Fibroblast of gingiva (primary cell): ENCODE measurements around the gene CLTCL1.
"Not testable (repeated sequence)": the region's sequence is repeated elsewhere in the genome, so short reads cannot be mapped to it uniquely, and the experiment has no call there.

ENCODE experiments used
- DNase-seq: peaks from one replicate; pipeline ENCODE4 v3.0.0-alpha.2; 2011; ENCODE audit warnings: low read depth

The CLTCL1 gene

DNA sequence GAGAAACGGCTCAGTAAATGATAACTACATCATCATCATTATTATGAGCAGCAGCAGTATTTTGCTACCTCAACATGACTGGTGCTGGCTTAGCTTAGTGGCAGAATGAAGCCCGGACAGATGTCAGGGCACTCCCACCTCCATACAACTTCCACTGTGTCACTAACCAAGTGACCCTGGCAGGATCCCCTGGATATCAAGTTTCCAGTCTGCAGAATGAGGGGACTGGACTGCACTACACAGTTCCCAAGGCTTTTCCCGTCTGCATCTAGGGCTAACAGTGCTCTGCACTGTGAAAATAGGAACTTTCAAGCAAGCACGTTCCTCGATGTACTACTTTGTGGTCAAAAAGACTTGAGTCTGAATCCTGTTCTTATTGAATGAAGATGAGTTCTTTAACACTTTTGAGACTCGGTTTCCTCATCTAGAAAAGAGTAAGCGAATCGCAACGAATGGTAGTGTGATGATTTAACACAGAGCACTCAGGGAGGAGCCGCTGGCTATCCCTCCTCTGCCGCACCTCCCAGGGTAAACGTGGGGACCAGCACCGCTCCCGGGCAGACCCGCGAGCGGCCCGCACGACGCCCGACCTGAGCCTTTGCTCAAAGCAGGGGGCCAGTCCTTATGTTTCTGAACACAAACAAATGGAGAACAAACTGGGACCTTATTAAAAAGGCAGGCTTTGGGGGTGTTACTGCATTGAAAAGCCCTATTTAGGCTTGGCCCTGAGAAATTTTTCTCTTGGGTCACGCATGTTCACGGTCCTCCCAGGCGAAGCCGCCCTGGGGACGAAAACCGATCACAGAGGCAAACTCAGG lies 910 bp downstream of the CLTCL1 start:
- no peak for DNase-seq

DNA sequence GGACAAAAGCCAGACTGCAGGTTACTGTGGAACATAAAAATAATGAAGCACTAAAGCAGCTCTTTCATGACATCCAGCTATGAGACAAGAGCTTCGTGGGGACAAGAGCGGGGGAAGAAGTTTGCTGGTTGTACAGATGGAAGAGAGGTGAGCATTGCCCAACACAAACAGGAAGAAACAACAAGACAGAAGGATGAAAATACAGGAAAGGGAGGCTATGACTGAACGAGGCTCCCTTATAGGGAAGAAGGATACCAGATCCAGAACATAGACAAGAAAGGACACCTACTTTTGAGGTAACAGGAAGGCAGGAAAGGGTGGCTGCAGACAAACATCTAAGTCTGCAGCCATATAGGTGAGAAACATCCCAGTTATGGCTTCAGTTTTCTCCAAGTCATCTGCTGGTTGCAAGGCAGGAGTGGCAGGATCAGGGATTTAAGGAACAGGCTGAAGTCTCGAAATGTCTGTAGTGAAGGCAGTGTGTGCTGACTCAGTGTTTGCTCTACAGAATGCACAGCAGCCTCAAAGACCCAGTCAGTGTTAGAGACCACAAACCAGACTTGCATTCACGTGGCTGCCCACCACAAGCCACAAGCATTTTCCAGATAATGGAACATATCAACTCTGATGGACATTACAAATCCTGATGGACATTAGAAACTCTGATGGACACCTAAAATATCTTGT lies 1.9 kb downstream of the CLTCL1 start:
- no peak for DNase-seq

DNA sequence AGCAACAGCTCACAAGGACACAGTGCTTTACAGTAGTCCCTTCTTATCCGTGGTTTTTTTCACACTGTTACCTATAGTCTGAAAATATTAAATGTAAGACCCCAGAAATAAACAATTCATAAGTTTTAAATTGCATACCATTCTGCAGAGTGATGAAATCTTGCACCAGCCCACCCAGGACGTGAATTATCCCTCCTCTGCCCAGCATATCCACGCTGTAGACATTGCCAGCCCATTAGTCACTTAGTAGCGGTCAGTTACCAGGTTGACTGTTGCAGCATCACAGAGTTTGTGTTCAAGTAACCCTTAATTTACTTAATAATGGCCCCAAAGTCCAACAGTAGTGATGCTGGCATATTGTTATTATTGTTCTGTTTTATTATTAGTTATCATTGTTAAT lies 3.6 kb downstream of the CLTCL1 start:
- DNase-seq, result peak; percentile 71

DNA sequence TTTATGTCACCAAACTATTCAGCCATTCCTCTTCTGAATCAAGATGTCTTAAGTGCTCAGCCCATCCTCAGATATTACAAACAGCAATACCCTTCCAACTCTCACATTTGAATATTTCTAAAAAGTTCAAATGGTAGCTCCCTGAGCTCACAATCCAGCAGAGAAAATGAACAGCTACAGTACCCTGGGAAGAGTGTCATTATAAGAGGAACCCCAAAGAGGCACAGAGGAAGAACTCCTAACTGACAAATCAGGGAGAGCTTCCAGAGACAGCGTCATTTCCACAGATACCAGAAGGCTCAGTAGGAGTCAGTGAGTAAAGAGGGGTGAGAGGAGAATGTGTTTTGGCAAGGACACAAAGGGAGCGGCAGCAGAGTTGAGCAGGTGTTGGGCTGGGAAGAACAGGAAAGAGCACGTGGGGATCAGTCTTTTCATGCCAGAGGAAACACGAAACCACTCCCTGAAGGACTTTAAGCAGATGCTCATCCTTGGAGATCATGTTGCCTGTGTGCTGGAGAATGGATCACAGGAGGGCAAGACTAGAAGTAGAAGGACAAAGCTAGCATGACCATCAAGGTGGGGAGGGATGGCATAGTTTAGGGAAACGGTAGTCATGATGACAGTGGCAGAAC lies 4.3 kb downstream of the CLTCL1 start:
- no peak for DNase-seq

DNA sequence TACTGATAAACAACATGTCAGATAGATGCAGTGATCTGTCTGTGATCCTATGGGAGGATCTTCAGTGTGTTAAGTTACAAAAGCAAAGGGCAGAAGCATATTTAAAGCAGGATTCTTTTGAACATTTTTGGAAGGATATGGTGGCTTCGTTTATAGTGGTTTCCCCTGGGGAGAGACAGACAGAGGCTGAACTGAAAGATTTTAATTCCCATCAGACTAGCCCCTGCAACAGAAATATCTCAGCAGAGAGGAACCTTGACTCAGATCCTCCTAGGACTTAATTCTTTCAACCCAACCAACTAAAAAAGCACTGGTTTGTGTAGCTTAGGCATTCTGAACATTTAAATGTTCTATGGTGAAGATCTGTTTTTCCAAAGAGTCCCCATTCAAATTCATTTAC lies 5.7 kb downstream of the CLTCL1 start:
- DNase-seq, result peak; percentile 66

DNA sequence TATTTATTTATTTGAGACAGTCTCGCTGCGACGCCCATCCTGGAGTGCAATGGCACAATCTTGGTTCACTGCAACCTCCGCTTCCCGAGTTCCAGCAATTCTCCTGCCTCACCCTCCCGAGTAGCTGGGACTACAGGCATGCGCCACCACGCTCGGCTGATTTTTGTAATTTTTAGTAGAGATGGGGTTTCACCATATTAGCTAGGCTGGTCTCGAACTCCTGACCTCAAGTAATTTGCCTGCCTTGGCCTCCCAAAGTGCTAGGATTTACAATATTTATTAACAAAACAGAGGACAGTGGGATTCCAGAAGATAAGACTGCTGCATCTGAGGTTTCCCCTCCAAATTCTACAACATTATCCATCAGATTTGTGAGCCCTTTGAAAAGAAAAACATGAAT lies 12.4 kb downstream of the CLTCL1 start:
- not testable (repeated sequence) for DNase-seq

DNA sequence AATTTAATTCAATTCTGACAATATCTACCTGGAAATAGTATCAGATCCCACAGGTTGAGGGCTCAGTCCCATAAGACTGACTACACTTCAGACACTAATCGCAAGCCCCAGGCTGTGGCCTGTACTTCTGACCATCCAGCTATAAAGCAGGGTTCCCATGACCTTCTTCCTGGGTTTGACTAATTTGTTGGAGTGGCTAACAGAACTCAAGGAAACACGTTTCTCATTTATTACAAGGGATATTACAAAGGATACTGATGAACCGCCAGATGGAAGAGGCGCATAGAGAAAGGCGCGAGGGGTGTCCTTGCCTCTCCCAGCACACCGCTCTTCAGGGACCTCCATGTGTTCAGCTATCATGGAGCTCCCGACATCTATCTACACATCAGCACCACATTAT lies 13.7 kb downstream of the CLTCL1 start:
- DNase-seq, result no peak

DNA sequence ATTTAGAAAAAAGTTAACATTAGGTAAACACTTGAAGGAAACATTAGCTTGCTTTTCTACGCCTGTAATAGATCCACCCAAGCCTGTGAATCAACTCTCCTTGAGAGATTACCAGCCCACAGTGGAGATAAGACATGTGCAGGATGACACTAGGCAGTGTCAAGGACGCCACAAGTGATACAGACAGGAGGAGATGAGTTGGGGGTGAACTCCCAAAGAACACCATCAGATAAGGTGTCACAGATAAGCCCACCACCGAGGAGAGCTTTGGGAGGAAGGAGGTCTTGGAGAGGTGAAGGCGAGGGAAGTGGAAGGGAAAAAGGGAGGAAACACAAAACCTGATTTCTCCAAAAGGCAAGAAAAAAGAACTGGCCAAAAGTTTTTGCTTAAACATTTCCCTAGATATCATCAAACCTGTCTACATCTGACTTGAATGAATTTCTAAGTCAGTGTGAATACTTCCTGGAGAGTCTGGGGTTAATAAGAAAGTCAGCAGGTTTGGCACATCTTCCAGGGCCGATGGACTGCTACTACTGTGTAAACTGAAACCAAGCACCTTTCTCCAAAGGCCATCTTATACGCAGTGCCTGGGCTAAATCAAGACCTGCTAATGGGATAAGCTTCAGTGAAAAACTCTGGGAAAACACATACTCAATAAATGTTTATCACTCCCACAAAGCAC lies 15.5 kb downstream of the CLTCL1 start:
- no peak for DNase-seq

DNA sequence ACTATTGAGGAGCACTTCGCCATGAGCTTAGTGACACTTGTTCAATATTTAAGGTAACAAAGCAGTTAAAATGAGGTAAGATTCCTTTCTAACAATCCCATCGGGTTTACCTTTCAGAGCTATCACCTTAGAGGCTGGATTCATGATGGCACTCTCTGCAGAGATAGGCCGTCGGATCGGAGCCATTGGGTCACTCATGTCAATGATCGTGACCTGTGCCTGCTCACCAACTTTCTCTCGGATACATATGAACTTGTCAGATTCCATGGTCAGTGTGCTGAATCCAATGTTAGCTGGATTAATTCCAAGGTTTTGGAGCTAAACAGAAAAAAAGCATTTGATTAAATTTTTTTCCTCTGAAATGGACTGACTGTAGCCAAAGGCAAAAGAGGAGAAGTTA lies 16.0 kb downstream of the CLTCL1 start:
- DNase-seq, result no peak

DNA sequence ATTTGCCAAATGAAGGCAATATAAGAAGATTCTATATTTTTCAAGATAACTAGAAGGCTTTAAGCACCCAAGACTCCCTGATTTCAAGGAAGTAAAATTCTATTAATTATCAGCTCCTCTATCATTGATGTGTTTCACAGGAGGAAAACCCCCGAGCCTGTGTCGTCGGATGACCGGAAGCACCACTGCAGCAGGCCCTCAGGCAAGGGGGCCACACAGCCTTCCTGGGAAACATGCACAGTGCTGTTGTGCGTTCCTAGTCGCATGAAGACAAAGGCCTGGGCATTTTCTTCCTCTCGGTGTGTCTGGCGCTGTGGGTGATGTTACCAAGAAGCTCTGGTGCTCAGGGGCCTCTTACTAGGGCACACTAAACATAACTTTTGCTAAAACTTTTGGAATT lies 16.4 kb downstream of the CLTCL1 start:
- no peak for DNase-seq

DNA sequence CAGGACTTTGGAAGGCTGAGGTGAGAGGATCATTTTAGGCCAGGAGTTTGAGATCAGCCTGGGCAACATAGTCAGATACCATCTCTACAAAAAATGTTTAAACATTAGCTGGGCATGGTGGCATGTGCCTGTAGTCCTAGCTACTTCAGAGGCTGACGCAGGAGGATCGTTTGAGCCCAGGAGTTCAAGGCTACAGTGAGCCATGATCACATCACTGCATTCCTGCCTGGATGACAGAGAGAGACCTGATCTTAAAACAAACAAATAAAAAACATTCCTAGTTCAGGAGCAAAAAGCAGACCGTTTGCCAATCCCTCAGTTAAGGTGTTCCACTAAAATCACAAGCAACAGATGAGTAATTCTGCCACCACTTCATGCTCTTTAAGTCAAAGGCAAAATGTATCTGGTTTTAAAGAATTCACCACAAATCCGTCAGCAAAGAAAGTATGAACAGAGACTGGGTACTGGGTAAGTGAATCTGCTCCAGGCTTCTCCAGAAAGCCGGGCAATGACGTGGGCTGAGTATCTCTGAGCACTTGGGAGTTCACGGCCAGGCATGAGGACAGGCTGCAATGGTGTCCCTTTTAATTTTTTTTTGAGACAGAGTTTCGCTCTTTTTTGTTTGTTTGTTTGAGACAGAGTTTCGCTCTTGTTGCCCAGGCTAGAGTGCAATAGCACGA lies 19.5 kb downstream of the CLTCL1 start:
- DNase-seq, result peak; percentile 11

DNA sequence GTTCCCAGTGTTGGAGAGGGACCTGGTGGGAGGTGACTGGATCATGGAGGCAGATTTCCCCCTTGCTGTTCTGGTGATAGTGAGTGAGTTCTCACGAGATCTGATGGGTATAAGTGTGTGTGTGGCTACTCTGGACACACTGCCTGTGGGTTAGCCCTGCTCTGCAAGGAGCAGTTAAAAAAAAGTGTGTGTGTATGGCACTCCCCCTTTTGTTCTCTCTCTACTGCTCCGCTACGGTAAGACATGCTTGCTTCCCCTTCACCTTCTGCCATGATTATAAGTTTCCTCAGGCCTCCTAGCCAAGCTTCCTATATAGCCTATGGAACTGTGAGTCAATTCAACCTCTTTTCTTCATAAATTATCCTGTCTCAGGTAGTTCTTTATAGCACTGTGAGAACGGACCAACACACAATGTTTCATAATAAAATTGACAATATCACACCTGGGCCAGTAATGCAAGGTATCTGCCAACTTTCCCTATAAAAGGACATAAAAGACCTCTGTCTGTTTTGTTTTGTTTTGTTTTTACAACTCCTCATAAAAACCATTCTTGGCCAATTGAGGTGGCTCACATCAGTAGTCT lies 20.2 kb downstream of the CLTCL1 start:
- no peak for DNase-seq

DNA sequence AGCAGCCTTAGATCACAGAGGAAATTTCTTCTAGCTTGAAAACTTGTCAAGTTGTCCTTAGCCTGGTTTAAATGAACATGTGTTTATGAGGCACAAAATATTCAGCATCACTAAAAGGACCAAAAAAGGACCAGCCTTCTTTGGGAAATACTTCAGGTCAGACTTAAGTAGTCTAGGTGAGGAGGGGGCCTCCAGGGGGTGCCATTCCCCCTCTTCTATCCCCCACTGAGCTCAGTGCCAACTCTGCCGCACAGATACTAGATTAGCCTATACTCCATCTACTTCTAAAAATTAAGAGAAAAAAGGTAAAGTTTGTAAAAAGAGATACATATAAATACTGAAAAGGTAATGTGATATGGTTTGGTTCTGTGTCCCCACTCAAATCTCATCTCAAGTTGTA lies 20.6 kb downstream of the CLTCL1 start:
- DNase-seq, result no peak

DNA sequence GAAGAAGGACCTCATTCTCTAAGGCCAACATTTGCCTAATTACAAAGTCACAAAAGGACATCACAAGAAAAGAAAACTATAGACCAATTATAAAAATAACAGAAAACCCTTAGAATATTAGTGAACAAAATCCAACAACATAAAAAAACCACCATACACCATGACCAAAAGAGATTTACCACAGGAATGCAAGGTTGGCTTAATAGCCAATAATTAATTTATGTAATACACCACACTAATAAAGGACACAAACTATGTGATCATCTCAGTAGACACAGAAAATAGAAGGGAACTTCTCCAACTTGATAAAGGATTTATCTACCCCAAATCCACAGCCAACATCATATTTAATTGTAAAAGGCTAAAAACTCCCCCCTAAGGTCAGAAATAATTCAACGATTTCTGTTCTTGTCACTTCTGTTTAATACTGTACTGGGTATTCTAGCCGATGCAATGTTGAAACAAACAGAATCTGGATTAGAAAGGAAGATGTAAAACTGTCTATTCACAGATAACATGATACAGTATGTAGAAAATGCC lies 24.9 kb downstream of the CLTCL1 start:
- DNase-seq, result no peak

DNA sequence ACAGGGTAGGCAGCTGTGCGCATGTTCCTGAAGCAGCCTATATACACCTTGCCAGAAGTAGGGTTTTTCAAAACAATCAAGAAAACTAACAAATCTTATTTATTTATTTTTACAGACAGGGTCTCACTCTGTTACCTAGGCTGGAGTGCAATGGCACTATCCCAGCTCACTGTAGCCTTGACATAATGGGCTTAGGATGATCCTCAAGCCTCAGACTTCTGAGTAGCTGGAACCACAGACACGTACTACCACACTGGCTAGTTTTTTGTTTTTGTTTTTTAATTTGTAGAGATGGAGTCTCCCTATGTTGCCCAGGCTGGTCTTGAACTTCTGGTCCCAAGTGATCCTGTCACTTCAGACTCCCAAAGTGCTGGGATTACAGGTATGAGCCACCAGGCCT lies 25.7 kb downstream of the CLTCL1 start:
- no peak for DNase-seq

DNA sequence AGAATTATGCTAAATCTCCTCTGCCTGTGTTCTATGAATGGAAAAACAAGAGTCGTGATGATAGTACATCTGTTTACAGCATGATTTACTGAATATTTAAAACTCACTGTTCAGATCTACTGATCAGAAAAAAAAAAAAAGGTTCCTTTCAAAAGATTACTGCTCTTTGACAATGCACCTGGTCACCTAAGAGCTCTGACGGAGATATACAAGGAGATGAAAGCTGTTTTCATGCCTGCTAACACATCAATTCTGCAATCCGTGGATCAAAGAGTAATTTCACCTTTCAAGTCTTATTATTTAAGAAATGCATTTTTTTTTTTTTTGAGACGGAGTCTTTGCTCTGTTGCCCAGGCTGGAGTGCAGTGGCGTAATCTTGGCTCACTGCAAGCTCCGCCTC lies 30.7 kb downstream of the CLTCL1 start:
- DNase-seq, result no peak

DNA sequence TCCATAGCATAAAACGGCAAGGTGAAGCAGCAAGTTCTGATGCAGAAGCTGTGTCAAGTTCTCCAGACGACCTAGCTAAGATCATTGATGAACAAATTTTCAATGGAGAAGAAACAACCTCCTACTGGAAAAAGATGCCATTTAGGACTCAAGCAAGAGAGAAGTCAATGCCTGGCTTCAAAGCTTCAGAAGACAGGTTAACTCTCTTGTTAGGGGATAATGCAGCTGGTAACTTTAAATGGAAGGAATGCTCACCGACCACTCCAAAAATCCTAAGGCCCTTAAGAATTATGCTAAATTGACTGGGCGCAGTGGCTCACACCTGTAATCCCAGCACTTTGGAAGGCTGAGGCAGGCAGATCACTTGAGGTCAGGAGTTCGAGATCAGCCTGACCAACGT lies 31.3 kb downstream of the CLTCL1 start:
- no peak for DNase-seq

DNA sequence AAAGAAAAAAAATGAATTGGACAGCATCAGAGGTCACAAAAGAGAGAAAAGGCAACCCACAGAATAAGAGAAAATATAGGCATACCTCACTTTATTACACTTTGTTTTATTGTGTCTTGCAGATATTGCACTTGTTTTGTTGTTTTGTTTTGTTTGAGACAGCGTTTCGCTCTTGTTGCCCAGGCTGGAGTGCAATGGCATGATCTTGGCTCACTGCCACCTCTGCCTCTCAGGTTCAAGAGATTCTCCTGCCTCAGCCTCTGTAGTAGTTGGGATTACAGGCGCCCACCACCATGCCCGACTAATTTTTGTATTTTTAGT lies 32.6 kb downstream of the CLTCL1 start:
- DNase-seq, result not testable (repeated sequence)

DNA sequence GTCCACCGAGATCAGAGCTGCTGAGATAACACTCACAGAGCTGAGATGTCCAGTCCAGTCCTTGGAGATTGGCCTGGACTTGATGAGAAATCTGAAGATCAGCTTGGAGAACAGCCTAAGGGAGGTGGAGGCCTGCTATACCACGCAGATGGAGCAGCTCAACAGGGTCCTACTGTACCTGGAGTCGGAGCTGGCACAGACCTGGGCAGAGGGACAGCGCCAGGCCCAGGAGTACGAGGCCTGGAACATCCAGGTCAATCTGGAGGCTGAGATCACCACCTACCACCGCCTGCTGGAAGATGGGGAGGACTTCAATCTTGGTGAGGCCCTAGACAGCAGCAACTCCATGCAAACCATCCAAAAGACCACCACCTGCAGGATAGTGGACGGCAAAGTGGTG lies 33.1 kb downstream of the CLTCL1 start:
- DNase-seq, result no peak

DNA sequence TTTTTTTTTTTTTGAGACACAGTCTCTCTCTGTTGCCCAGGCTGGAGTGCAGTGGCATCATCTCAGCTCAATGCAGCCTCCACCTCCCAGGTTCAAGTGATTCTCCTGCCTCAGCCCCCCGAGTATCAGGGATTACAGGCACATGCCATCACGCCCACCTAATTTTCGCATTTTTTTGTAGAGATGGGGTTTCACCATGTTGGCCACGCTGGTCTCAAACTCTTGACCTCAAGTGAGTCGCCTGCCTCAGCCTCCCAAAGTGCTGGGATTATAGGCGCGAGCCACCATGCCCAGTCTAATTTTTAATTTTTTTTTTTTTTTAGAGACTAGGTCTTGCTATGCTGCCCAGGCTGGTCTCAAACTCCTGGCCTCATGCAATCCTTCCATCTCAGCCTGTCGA lies 35.2 kb downstream of the CLTCL1 start:
- not testable (repeated sequence) for DNase-seq

DNA sequence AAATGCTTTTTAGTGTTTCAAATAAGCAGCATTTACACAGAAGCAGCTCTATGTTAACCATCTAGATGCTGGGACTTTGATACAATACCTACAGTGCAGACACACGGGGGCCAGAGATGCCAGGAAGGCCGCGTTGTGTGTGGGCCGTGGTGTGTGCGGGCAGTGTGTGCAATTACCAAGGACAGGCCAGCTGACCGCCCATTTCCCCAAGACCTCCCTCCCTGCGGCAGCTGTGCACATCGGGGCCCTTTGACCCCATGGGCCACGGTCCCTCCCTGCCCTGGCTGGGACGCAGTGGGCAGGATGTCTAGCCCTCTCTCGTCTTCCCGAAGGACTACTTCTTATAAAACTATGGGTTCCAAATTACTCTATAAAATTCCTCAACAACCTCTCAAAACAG lies 38.4 kb downstream of the CLTCL1 start:
- DNase-seq, result no peak
